GM12878 (cell line): ENCODE measurements around the gene HRH2. TPM values are rescaled to one million over a fixed set of nuclear protein-coding genes. Genes with fewer than 3 reads are reported as not detected.

Experiments
- ATAC-seq: fragments of 200-7000 bp; cut with Tn5 transposase; 3 replicates; pipeline ENCODE4 v1.9.1; 2020; ENCODE audit warnings: mild to moderate bottlenecking, moderate library complexity
- BruUV-seq: library from RNA; stranded (reverse); fragments of 400-500 nt; replicated peaks from 2 replicates; lab custom pipeline; 2021; lab: Mats Ljungman, UMichigan
- CTCF ChIA-PET: fragments of 300-600 bp; sonication (Branson Sonifier 250); formaldehyde crosslinking; extraction: SDS; loops from one replicate; lab custom pipeline; 2021; ENCODE audit warnings: inconsistent platforms; lab: Yijun Ruan, JAX
- POLR2A ChIA-PET: fragments of 350-600 bp; formaldehyde crosslinking; extraction: SDS; loops from one replicate; lab custom pipeline; 2021; ENCODE audit warnings: inconsistent platforms; lab: Charles Lee
- RAD21 ChIA-PET: fragments of 300-600 bp; sonication (Branson Sonifier 250); formaldehyde crosslinking; loops from one replicate; lab custom pipeline; 2023; ENCODE audit warnings: antibody characterized with exemption; ENCODE audit not compliant: unreplicated experiment; lab: Charles Lee
- SMC1A ChIA-PET: fragments of 300-600 bp; sonication (Branson Sonifier 250); formaldehyde crosslinking; loops from one replicate; lab custom pipeline; 2023; ENCODE audit not compliant: unreplicated experiment, uncharacterized antibody; lab: Charles Lee
- DNase-seq: peaks from one replicate; pipeline ENCODE4 v3.0.0-alpha.2; 2011; ENCODE audit warnings: low read depth, low spot score
- FAIRE-seq: peaks from 3 replicates; lab custom pipeline; 2011; peaks lifted over from hg19 to GRCh38; lab: Jason Lieb, UNC
- H2AFZ ChIP-seq: 2 replicates; pipeline ENCODE4 v1.6.0; 2011; ENCODE audit warnings: low read depth, low read length, control low read depth; ENCODE audit not compliant: control insufficient read depth
- H3K27ac ChIP-seq: 2 replicates; pipeline ENCODE4 v1.5.1; 2011; ENCODE audit warnings: control low read depth; ENCODE audit not compliant: control insufficient read depth, insufficient read depth
- H3K27me3 ChIP-seq, 2 experiments: replicated peaks in 1 of 2; 2 replicates each; pipeline versions ENCODE4 v1.6.0 to v1.6.1; 2011; ENCODE audit warnings: low read length in 1 of 2; ENCODE audit not compliant: control insufficient read depth in 2 of 2, insufficient read depth in 2 of 2
- H3K36me3 ChIP-seq, 2 experiments: 2 replicates each; pipeline ENCODE4 v1.5.1; 2011; ENCODE audit warnings: low read length in 1 of 2; ENCODE audit not compliant: control insufficient read depth in 2 of 2, insufficient read depth in 2 of 2
- H3K4me1 ChIP-seq: 2 replicates; pipeline ENCODE4 v1.6.1; 2011; ENCODE audit warnings: mild to moderate bottlenecking, low read length, moderate library complexity, mixed read lengths; ENCODE audit not compliant: control insufficient read depth, insufficient read depth
- H3K4me2 ChIP-seq: 2 replicates; pipeline ENCODE4 v1.6.0; 2011; ENCODE audit warnings: control low read depth; ENCODE audit not compliant: control insufficient read depth, insufficient read depth
- H3K4me3 ChIP-seq: fragments of 200-600 bp; sonication (generic); 2 replicates; pipeline ENCODE4 v1.5.1; 2016
- H3K79me2 ChIP-seq: 2 replicates; pipeline ENCODE4 v1.6.0; 2011; ENCODE audit warnings: low read length; ENCODE audit not compliant: control insufficient read depth, insufficient read depth
- H3K9ac ChIP-seq: 2 replicates; pipeline ENCODE4 v1.8.0; 2011; ENCODE audit warnings: low read length, control low read depth, mixed read lengths; ENCODE audit not compliant: control insufficient read depth, insufficient read depth
- H3K9me3 ChIP-seq: replicated peaks from 3 replicates; pipeline ENCODE4 v1.5.1; 2011; ENCODE audit warnings: mild to moderate bottlenecking, low read length; ENCODE audit not compliant: control insufficient read depth, insufficient read depth
- H4K20me1 ChIP-seq: 2 replicates; pipeline ENCODE4 v1.6.0; 2011; ENCODE audit not compliant: control insufficient read depth, insufficient read depth
- HCFC1 ChIP-seq: fragments of 150-350 bp; IDR thresholded peaks from 2 replicates; pipeline ENCODE4 v1.6.1; 2014; ENCODE audit warnings: low read length
- MLLT1 ChIP-seq: fragments of 450-650 bp; IDR thresholded peaks from 2 replicates; pipeline ENCODE4 v1.6.1; 2016; ENCODE audit warnings: mild to moderate bottlenecking
- NR2C2 ChIP-seq: IDR thresholded peaks from 2 replicates; pipeline ENCODE4 v1.6.1; 2011; ENCODE audit warnings: borderline replicate concordance, low read depth; ENCODE audit not compliant: control insufficient read depth, insufficient read length
- PAX5 ChIP-seq: IDR thresholded peaks from 2 replicates; pipeline ENCODE4 v1.6.1; 2011; ENCODE audit warnings: low read depth, low read length, borderline replicate concordance
- POLR2AphosphoS5 ChIP-seq: IDR thresholded peaks from 2 replicates; pipeline ENCODE4 v1.6.1; 2011; ENCODE audit warnings: mild to moderate bottlenecking, low read length, inconsistent platforms
- RFX5 ChIP-seq: IDR thresholded peaks from 2 replicates; pipeline ENCODE4 v1.6.1; 2011; ENCODE audit warnings: low read depth, low read length, improper control_type of control experiment
- SKIL ChIP-seq: fragments of 450-650 bp; IDR thresholded peaks from 2 replicates; pipeline ENCODE4 v1.6.1; 2017; ENCODE audit warnings: mild to moderate bottlenecking, low read depth, inconsistent platforms; ENCODE audit not compliant: poor library complexity, severe bottlenecking
- SMARCA5 ChIP-seq: fragments of 450-650 bp; IDR thresholded peaks from 2 replicates; pipeline ENCODE4 v1.6.1; 2017; ENCODE audit warnings: mild to moderate bottlenecking
- SMC3 ChIP-seq: IDR thresholded peaks from 2 replicates; pipeline ENCODE4 v1.6.1; 2011; ENCODE audit warnings: low read length, improper control_type of control experiment, borderline replicate concordance
- SUZ12 ChIP-seq: fragments of 200-600 bp; sonication (generic); IDR thresholded peaks from one replicate; pipeline ENCODE4 v1.6.1; 2018; ENCODE audit warnings: antibody characterized with exemption, mild to moderate bottlenecking; ENCODE audit not compliant: unreplicated experiment
- WGBS: methylation state at CpG from one replicate; pipeline ENCODE4 v1.1.6; 2016; ENCODE audit warnings: low lambda C conversion rate; ENCODE audit not compliant: insufficient replicate concordance, insufficient coverage; ENCODE audit errors: missing lambda C conversion rate; 5-methylcytosine and 5-hydroxymethylcytosine counted together
- in situ Hi-C: fragments of 300-500 bp; cut with MboI; formaldehyde crosslinking; loops from 9 replicates; pipeline ENCODE4 v1.14.3; 2018; ENCODE audit warnings: mixed read lengths
- intact Hi-C: fragments of 100-400 bp; cut with micrococcal nuclease; formaldehyde crosslinking; loops from one replicate; pipeline ENCODE4 v1.14.2; 2022; ENCODE audit not compliant: unreplicated experiment
- polyA plus RNA-seq, 11 experiments: library from polyadenylated mRNA; depleted of rRNA in 4 of 11; unstranded in 6 of 11; stranded (reverse) in 5 of 11; fragments of >200 nt; fragmentation: Nextera tagmentation in 4 of 11; fragmentation: Illumina TruSeq in 1 of 11; extraction: Ambion mirVana in 4 of 11; extraction: Trizol in 1 of 11; gene quantifications; 1 replicate in 1 of 11; 2 replicates in 10 of 11; pipeline versions ENCODE4 v1.2.1 to v1.2.3, GENCODE V29; 2011 to 2016; ENCODE audit warnings: inconsistent platforms in 2 of 11, missing spikeins in 2 of 11, low read depth in 1 of 11
- total RNA-seq, 4 experiments: library from RNA; depleted of rRNA in 3 of 4; stranded (reverse); fragments of >200 nt in 3 of 4; fragmentation: Illumina TruSeq in 1 of 4; extraction: Trizol in 1 of 4; gene quantifications; 2 replicates each; pipeline versions ENCODE4 v1.2.1 to v1.2.3, GENCODE V29; 2013 to 2021
- TF ChIP-seq, protein P1 (sequence below): IDR thresholded peaks from 2 replicates; pipeline ENCODE4 v1.6.1; 2011; ENCODE audit warnings: mild to moderate bottlenecking, low read depth, low read length, moderate library complexity; ENCODE audit not compliant: insufficient replicate concordance

Gene HRH2
- total and polyA plus RNA-seq, 10 of the 15 experiments (the other 5 are each of a cell fraction or from before 2014, with no cell fraction given), result 0.01 to 0.05 (median 0.03) TPM; not detected in 7

GRCh38 chr5:175666216-175666615 lies 8.3 kb downstream of the HRH2 start (continued):
- TF ChIP-seq MLLT1, result no peak
- no peak for TF ChIP-seq SKIL
- TF ChIP-seq, all 136 proteins: peak for 0

GRCh38 chr5:175668006-175668405 lies 10.1 kb downstream of the HRH2 start:
- H3K27me3 ChIP-seq, result no peaks in the 10 kb centered on the region; a peak in 1 of 4 replicates
- BruUV-seq, result no TSS peak
- in situ Hi-C loops (no loop called here), intact Hi-C loops (no loop called here)
- no peaks in the 10 kb centered on the region for H4K20me1 ChIP-seq
- ATAC-seq (no peak), DNase-seq (no peak), FAIRE-seq (no peak)
- H3K27ac ChIP-seq, result no peak overlapping the region
- ChIA-PET SMC1A (no interaction called here), CTCF (interaction anchor here (0.6 to 0.7 kb wide), 2 partner anchors 139 to 1789 kb away, joined by 3 to 5 read pairs; no protein-coding TSS in a partner anchor), POLR2A (no interaction called here), RAD21 (no interaction called here)
- H3K36me3 ChIP-seq, result no peaks in the 10 kb centered on the region
- H3K4me1 ChIP-seq, result no peaks in the 10 kb centered on the region
- H3K9me3 ChIP-seq, result no peaks in the 10 kb centered on the region
- TF ChIP-seq SUZ12, result no peak
- TF ChIP-seq SMARCA5, result no peak
- TF ChIP-seq SMC3, result no peak
- TF ChIP-seq POLR2AphosphoS5, result no peak
- TF ChIP-seq RFX5, result no peak
- TF ChIP-seq, protein P1, sequence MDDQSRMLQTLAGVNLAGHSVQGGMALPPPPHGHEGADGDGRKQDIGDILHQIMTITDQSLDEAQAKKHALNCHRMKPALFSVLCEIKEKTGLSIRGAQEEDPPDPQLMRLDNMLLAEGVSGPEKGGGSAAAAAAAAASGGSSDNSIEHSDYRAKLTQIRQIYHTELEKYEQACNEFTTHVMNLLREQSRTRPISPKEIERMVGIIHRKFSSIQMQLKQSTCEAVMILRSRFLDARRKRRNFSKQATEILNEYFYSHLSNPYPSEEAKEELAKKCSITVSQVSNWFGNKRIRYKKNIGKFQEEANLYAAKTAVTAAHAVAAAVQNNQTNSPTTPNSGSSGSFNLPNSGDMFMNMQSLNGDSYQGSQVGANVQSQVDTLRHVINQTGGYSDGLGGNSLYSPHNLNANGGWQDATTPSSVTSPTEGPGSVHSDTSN, result no peak
- TF ChIP-seq SKIL, result no peak
- no peak for TF ChIP-seq HCFC1
- TF ChIP-seq NR2C2, result no peak
- TF ChIP-seq PAX5, result no peak
- WGBS, result 36% methylated on average over 5 of the region's 5 CpGs
- no peaks in the 10 kb centered on the region for H3K79me2 ChIP-seq
- no peak overlapping the region for H3K9ac ChIP-seq
- H3K4me3 ChIP-seq, result no peak overlapping the region
- no peak overlapping the region for H2AFZ ChIP-seq
- H3K4me2 ChIP-seq, result no peak overlapping the region
